PC-9 (cell line): Measurements from ENCODE around the gene ARHGAP26.

Experiments
- EZH2 ChIP-seq: fragments of 200-600 bp; sonication (generic); IDR thresholded peaks from 2 replicates; pipeline ENCODE4 v1.8.0; 2017; ENCODE audit warnings: antibody characterized with exemption, low read depth
- TF ChIP-seq, protein P1 (sequence below): fragments of 200-600 bp; sonication (generic); conservative IDR thresholded peaks from 2 replicates; pipeline ENCODE4 v1.6.1; 2017; ENCODE audit warnings: mixed run types, antibody characterized with exemption, mild to moderate bottlenecking, moderate library complexity

DNA sequence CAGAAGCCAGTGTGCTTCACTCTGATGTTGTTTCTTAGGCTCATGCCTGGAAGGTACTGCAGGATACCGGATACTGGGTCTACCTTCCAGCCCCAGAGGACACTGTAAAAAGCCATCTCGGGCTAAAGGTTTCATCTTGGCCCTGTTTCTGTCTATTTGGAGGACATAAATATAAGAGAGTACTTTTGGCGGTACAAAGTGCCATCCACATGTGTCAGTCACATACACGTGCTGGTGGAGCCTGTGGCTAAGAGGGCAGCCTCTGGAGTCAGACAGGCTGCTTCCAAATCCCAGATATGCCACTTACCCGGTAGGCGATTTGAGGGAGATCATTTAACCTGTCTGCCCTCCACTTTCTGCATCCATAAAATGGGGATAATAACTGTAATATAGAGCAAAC is 472.9 kb downstream of the ARHGAP26 start:
- TF ChIP-seq, protein P1, sequence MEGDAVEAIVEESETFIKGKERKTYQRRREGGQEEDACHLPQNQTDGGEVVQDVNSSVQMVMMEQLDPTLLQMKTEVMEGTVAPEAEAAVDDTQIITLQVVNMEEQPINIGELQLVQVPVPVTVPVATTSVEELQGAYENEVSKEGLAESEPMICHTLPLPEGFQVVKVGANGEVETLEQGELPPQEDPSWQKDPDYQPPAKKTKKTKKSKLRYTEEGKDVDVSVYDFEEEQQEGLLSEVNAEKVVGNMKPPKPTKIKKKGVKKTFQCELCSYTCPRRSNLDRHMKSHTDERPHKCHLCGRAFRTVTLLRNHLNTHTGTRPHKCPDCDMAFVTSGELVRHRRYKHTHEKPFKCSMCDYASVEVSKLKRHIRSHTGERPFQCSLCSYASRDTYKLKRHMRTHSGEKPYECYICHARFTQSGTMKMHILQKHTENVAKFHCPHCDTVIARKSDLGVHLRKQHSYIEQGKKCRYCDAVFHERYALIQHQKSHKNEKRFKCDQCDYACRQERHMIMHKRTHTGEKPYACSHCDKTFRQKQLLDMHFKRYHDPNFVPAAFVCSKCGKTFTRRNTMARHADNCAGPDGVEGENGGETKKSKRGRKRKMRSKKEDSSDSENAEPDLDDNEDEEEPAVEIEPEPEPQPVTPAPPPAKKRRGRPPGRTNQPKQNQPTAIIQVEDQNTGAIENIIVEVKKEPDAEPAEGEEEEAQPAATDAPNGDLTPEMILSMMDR = no peak
- TF ChIP-seq EZH2 = no peak
